HG03196 (cell line): ENCODE data around the gene NOXA1.
"Not testable (repeated sequence)": the region's sequence is repeated elsewhere in the genome, so short reads cannot be mapped to it uniquely, and the experiment has no call there.

Experiments used
- ATAC-seq: cut with Tn5 transposase; IDR thresholded peaks from one replicate; pipeline ENCODE4 v1.9.1; 2021; ENCODE audit not compliant: unreplicated experiment

NOXA1 gene

GRCh38 chr9:137463931-137464290, 40.7 kb downstream of the NOXA1 start:
- ATAC-seq: no peak

GRCh38 chr9:137464291-137464999, 41.3 kb downstream of the NOXA1 start:
- ATAC-seq: no peak

- ATAC-seq: no peak
Observed at GRCh38 chr9:137465000-137465719, 42.0 kb downstream of the NOXA1 start.

GRCh38 chr9:137465720-137466388, 42.7 kb downstream of the NOXA1 start:
- no peak for ATAC-seq

- ATAC-seq: not testable (repeated sequence)
Observed at GRCh38 chr9:137466389-137467085, 43.3 kb downstream of the NOXA1 start.

GRCh38 chr9:137467161-137467581, 44.0 kb downstream of the NOXA1 start:
- ATAC-seq: no peak

- no peak for ATAC-seq
Observed at GRCh38 chr9:137467896-137468295, 44.7 kb downstream of the NOXA1 start.

- ATAC-seq: no peak
Observed at GRCh38 chr9:137470785-137471184, 47.6 kb downstream of the NOXA1 start.

GRCh38 chr9:137474271-137474670, 51.1 kb downstream of the NOXA1 start:
- ATAC-seq: no peak

- ATAC-seq: no peak
Observed at GRCh38 chr9:137475666-137476065, 52.5 kb downstream of the NOXA1 start.

GRCh38 chr9:137476856-137477255, 53.7 kb downstream of the NOXA1 start:
- ATAC-seq: no peak

GRCh38 chr9:137477778-137478612, 54.8 kb downstream of the NOXA1 start:
- ATAC-seq: no peak

GRCh38 chr9:137478613-137478961, 55.4 kb downstream of the NOXA1 start:
- no peak for ATAC-seq

GRCh38 chr9:137478962-137479861, 56.0 kb downstream of the NOXA1 start:
- no peak for ATAC-seq

- ATAC-seq: no peak
Observed at GRCh38 chr9:137479892-137480685, 56.9 kb downstream of the NOXA1 start.

- ATAC-seq: no peak
Observed at GRCh38 chr9:137480686-137481683, 57.8 kb downstream of the NOXA1 start.

- no peak for ATAC-seq
Observed at GRCh38 chr9:137482094-137482781, 59.0 kb downstream of the NOXA1 start.
